Duodenal mucosa (tissue), 2 donors: ENCODE data around the gene PRL.

Source experiments
- H3K27ac ChIP-seq: one replicate; pipeline ENCODE4 v1.7.0; 2013; ENCODE audit warnings: low read depth, low read length
- H3K27me3 ChIP-seq, 2 donors: one replicate each; pipeline ENCODE4 v1.7.0; 2013; ENCODE audit warnings: low read length in 2 of 2, control low read depth in 1 of 2; ENCODE audit not compliant: insufficient read depth in 2 of 2, control insufficient read depth in 1 of 2
- H3K36me3 ChIP-seq, 2 donors: one replicate each; pipeline ENCODE4 v1.7.0; 2013; ENCODE audit warnings: low read length in 2 of 2, control low read depth in 1 of 2; ENCODE audit not compliant: insufficient read depth in 2 of 2, control insufficient read depth in 1 of 2
- H3K4me1 ChIP-seq, 2 donors: one replicate each; pipeline ENCODE4 v1.7.0; 2013; ENCODE audit warnings: low read length in 2 of 2, control low read depth in 1 of 2; ENCODE audit not compliant: insufficient read depth in 2 of 2, control insufficient read depth in 1 of 2
- H3K4me3 ChIP-seq, 2 donors: one replicate each; pipeline ENCODE4 v1.7.0; 2013; ENCODE audit warnings: low read length in 2 of 2, low read depth in 1 of 2
- H3K9ac ChIP-seq, 2 donors: one replicate each; pipeline ENCODE4 v1.7.0; 2013; ENCODE audit warnings: low read length in 2 of 2, low read depth in 1 of 2
- H3K9me3 ChIP-seq, 2 donors: one replicate each; pipeline ENCODE4 v1.7.0; 2013; ENCODE audit warnings: low read length in 2 of 2, control low read depth in 1 of 2; ENCODE audit not compliant: control insufficient read depth in 1 of 2

The PRL gene

GRCh38 chr6:22323848-22324247 lies 27.0 kb upstream of the PRL start:
- H3K27me3 ChIP-seq: no peaks in the 10 kb centered on the region
- H3K36me3 ChIP-seq: no peaks in the 10 kb centered on the region
- H3K9me3 ChIP-seq: no peaks in the 10 kb centered on the region
- H3K9ac ChIP-seq: no peak overlapping the region
- no peak overlapping the region for H3K4me3 ChIP-seq
- no peaks in the 10 kb centered on the region for H3K4me1 ChIP-seq
- no peak overlapping the region for H3K27ac ChIP-seq

GRCh38 chr6:22322103-22323030 lies 25.5 kb upstream of the PRL start:
- H3K4me3 ChIP-seq: no peak overlapping the region
- no peaks in the 10 kb centered on the region for H3K9me3 ChIP-seq
- no peaks in the 10 kb centered on the region for H3K27me3 ChIP-seq
- no peak overlapping the region for H3K9ac ChIP-seq
- no peak overlapping the region for H3K27ac ChIP-seq
- no peaks in the 10 kb centered on the region for H3K36me3 ChIP-seq
- H3K4me1 ChIP-seq: no peaks in the 10 kb centered on the region

GRCh38 chr6:22320750-22321149 lies 23.9 kb upstream of the PRL start:
- H3K36me3 ChIP-seq: no peaks in the 10 kb centered on the region

GRCh38 chr6:22318404-22318803 lies 21.6 kb upstream of the PRL start:
- H3K4me1 ChIP-seq: no peaks in the 10 kb centered on the region
- no peaks in the 10 kb centered on the region for H3K27me3 ChIP-seq
- H3K9ac ChIP-seq: no peak overlapping the region
- H3K27ac ChIP-seq: no peak overlapping the region
- H3K9me3 ChIP-seq: peaks cover 0 to 6% of the 10 kb centered on the region in 2 donors
- no peaks in the 10 kb centered on the region for H3K36me3 ChIP-seq
- no peak overlapping the region for H3K4me3 ChIP-seq

More at GRCh38 chr6:22320750-22321149, 23.9 kb upstream of the PRL start:
- Histone ChIP-seq H3K9me3 (no peaks in the 10 kb centered on the region), H3K4me1 (no peaks in the 10 kb centered on the region), H3K27ac (no peak overlapping the region), H3K9ac (no peak overlapping the region), H3K4me3 (no peak overlapping the region), H3K27me3 (no peaks in the 10 kb centered on the region)

- no peaks in the 10 kb centered on the region for H3K36me3 ChIP-seq
- H3K9me3 ChIP-seq: peaks cover 5 to 9% of the 10 kb centered on the region in 2 donors
- no peaks in the 10 kb centered on the region for H3K4me1 ChIP-seq
- no peak overlapping the region for H3K27ac ChIP-seq
- no peak overlapping the region for H3K4me3 ChIP-seq
- H3K27me3 ChIP-seq: no peaks in the 10 kb centered on the region
- no peak overlapping the region for H3K9ac ChIP-seq
Measured at GRCh38 chr6:22313796-22314195, 17.0 kb upstream of the PRL start.

- Histone ChIP-seq H3K27me3 (no peaks in the 10 kb centered on the region), H3K36me3 (no peaks in the 10 kb centered on the region), H3K4me3 (no peak overlapping the region), H3K9me3 (peaks cover 5 to 8% of the 10 kb centered on the region in 2 donors), H3K4me1 (no peaks in the 10 kb centered on the region), H3K9ac (no peak overlapping the region), H3K27ac (no peak overlapping the region)
Measured at GRCh38 chr6:22308939-22309338, 12.1 kb upstream of the PRL start.

GRCh38 chr6:22306741-22307466 lies 10.1 kb upstream of the PRL start:
- H3K4me1 ChIP-seq: no peaks in the 10 kb centered on the region
- peaks cover 3 to 5% of the 10 kb centered on the region in 2 donors for H3K9me3 ChIP-seq
- no peak overlapping the region for H3K27ac ChIP-seq
- H3K36me3 ChIP-seq: no peaks in the 10 kb centered on the region
- no peaks in the 10 kb centered on the region for H3K27me3 ChIP-seq
- H3K9ac ChIP-seq: no peak overlapping the region
- H3K4me3 ChIP-seq: no peak overlapping the region

GRCh38 chr6:22302838-22303237 lies 6.0 kb upstream of the PRL start:
- Histone ChIP-seq H3K4me3 (no peak overlapping the region), H3K4me1 (no peaks in the 10 kb centered on the region), H3K27ac (no peak overlapping the region), H3K36me3 (no peaks in the 10 kb centered on the region), H3K9me3 (no peaks in the 10 kb centered on the region), H3K9ac (no peak overlapping the region), H3K27me3 (no peaks in the 10 kb centered on the region)

- Histone ChIP-seq H3K4me1 (no peaks in the 10 kb centered on the region), H3K9ac (no peak overlapping the region), H3K9me3 (no peaks in the 10 kb centered on the region), H3K27me3 (no peaks in the 10 kb centered on the region), H3K36me3 (no peaks in the 10 kb centered on the region), H3K4me3 (no peak overlapping the region), H3K27ac (no peak overlapping the region)
Measured at GRCh38 chr6:22300273-22300998, 3.6 kb upstream of the PRL start.

GRCh38 chr6:22298475-22298890 lies 1.6 kb upstream of the PRL start:
- Histone ChIP-seq H3K27me3 (no peaks in the 10 kb centered on the region), H3K4me1 (no peaks in the 10 kb centered on the region), H3K27ac (no peak overlapping the region), H3K4me3 (no peak overlapping the region), H3K9me3 (no peaks in the 10 kb centered on the region), H3K36me3 (no peaks in the 10 kb centered on the region), H3K9ac (no peak overlapping the region)
